ENCODE results near the gene OR10A3. TPM values are rescaled to one million over a fixed set of nuclear protein-coding genes. Genes with fewer than 3 reads are reported as not detected.
"Not testable (repeated sequence)": the region's sequence is repeated elsewhere in the genome, so short reads cannot be mapped to it uniquely, and the experiment has no call there.

OR10A3 gene, protein sequence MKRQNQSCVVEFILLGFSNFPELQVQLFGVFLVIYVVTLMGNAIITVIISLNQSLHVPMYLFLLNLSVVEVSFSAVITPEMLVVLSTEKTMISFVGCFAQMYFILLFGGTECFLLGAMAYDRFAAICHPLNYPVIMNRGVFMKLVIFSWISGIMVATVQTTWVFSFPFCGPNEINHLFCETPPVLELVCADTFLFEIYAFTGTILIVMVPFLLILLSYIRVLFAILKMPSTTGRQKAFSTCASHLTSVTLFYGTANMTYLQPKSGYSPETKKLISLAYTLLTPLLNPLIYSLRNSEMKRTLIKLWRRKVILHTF
- polyA plus RNA-seq (2014; cell fraction: cytosol; rRNA removed), result not detected in 2 replicates
- not detected in 2 replicates for polyA plus RNA-seq (2014; cell fraction: nucleus; rRNA removed)

DNA sequence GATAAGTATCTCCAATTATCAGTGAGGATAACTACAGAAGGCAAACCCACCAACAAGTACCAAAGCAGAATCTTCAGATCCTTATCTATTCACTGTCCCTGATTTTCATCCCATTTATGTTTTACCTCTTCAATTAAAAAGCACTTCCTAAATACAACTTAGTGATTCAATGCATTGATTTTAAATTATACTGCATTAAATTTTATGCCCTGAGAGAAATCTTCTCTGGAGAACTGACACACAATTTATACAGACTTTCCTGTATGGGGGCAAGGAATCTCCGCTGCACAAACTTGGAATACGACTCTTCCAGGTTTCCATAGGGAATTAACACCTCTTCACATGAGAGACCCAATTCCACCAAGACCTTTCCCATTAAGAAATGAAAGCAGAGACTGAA lies at the start of gene OR10A3:
Gene OR10A3 (minus strand): TSS at position 101 of the 400 bp plus-strand sequence. CDS start 2,188 bp downstream, outside the sequence.
- DNase-seq (ENCODE audit: low spot score), result no peak

DNA sequence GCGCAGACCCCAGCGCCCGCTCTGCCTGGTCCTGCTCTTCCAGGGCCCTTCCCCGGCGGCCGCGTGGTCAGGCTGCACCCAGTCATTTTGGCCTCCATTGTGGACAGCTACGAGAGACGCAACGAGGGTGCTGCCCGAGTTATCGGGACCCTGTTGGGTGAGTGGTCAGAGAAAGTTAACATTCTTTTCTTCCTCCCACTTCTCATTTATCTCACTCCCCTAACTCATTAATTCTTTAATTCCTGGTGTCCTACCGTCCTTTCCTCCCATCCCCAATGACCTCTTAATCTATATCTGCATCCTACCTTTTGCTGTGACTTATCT lies 46.0 kb upstream of the OR10A3 start:
- DNase-seq (ENCODE audit: low spot score), result not testable (repeated sequence)

DNA sequence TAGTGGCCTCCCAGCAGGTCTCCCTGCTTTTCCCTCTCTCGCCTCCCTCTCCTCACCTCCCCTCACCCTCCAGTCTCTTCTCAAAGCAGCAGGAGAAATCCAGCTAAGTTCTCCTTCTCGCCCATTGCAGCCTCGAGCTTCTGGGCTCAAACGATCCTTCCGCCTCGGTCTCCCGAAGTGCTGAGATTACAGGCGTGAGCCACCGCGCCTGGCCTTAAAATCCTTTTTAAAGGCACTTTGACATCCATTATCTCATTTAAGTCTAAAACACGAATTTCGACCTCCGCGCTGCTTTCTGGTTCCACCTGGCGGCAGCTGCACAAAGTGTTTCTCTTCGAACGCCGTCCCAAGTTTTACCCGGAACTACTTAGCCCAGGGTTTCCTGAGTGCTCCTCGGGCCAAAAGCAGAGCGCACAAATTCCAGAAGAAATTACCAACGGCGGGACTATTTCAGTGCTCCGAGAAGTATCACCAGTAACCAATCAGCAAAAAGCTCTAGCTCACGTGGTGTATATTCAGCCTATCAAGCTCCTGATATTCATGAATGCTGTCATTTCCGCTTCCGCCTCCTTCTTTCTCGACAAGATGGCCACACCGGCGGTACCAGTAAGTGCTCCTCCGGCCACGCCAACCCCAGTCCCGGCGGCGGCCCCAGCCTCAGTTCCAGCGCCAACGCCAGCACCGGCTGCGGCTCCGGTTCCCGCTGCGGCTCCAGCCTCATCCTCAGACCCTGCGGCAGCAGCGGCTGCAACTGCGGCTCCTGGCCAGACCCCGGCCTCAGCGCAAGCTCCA lies 45.5 kb upstream of the OR10A3 start, which contains the start of gene EIF3F:
Gene EIF3F (plus strand): TSS at position 570 of the 792 bp plus-strand sequence. CDS start 16 bp downstream, at position 586.
- DNase-seq (ENCODE audit: low spot score), result peak; percentile 100

DNA sequence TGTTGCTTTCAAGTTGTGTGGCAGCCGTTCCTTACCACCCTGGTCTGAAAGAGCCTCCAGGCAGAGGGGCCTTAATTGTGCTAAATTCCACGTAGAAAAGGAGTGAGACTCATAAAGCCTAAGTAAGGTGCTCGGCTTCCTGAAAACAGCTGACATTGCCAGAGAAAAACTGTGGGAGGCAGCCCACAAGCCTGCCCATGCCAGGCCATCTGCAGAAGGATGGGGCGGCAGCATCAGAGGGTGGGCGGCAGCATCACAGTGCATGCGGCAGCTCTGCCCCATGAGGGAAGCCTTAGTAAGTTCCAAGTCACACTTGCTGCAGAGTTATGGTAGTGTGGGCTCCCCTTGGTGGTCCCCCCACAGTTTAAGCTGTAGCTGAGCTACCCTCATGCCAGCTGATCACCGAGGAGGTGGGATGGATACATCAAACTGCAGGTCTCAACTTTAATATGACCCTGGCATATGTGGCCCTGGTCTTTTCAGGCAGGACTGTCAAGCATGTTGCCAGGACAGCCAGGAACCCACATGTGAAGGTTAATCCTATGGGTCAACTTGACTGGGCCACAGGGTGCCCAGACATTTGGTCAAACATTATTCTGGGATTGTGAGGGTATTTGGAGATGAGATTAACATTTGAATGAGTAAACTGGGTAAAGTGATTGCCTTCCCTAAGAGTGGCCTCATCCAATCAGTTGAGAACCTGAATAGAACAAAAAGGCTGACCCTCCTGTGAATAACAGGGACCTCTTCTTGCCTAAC lies 42.5 kb upstream of the OR10A3 start:
- no peak for DNase-seq (ENCODE audit: low spot score)

DNA sequence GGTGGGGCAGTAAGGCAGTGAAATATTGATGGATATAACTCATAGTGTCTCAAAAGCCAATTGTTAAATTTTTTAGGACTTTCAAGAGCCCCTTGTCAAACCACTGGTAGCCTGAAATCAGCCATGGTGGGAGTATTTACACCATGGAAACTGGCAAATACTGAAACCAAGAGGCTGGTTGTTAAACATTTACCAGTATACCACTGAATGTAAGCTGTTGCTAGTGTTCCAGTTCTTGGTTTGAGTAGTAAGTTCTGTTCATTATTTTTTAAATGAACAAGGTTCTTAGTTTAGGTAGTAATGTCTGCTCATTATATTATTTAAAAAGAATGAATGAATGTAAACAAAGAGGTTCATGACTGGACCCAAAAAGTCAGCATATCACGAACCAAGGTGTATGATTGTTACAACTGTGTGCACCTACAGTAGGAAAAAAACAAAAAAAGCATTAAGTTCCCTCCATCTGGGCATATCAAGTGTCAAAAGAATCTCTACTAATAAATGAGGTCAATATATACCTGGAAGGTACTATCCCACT lies 41.1 kb upstream of the OR10A3 start:
- DNase-seq (ENCODE audit: low spot score), result no peak

DNA sequence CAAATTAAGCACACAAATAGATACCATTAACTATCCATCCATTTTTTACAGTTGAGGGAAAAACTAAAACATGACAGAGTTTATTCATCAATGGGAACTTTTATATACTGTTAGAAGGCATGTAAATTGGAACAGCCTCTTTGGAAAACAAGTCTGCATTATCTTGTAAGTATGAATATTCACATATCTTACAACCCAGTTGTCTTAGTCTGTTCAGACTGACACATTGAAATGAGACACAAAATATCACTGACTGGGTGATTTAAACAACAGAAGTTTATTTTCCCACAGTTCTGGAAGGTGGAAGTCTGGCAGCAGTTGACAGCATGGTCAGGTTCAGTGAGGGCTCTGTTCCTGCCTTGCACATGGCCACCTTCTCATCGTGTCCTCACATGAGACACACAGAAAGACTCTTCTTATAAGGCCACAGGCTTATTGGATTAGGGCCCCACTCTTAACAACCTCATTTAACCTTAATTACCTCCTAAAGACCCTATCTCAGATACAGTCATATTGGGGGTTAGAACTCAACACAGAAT lies 40.2 kb upstream of the OR10A3 start:
- DNase-seq (ENCODE audit: low spot score), result no peak

DNA sequence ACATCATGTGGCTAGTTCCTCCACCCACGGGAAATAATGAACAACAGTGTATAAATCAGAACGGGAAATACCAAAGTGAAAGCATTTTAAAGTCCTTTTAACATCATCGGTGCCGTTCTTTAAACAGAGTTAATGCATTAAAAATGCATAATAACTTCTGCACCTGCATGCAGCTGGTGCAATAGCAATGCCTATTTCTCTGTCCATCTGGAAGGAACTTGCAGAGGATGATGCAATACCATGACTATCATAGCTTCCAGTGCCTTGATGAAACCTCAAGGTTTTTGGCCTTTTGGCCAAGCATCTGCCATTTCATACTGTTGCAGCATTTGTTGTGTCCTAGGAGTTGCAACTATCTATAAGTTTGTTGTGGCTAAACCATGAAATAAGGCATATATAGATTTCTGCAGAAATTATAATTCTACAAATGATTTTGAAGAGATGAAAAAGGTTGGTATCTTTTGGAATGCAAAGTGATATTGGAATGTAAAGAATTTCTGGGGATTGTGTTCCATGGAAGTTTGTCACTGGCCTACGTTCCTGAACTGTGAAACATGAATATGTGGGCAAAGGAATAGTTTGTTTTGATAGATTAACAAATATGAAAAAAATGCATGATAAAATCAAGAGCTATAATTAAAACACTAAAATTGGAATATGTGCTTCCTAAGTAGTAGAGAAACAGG lies 35.9 kb upstream of the OR10A3 start:
- DNase-seq (ENCODE audit: low spot score), result no peak

DNA sequence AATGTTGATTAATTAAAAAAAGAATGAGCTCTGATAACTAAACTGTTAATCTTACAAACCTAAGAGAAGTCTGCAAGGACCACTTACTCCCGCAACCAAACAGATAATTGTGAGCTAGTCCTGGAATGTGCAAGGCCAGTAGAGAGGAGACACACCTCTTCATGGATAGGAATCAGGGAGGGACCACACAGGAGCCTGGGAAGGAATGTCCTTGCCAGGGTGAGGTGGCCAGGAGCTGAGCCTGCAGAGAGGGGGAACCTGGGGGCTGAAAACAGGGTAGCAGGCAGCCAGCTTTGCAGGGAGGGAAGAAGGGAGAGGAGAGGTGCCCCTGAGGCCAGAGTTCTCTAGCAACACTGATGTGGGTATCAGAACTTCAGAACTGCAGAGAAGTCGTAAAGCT lies 33.2 kb upstream of the OR10A3 start:
- DNase-seq (ENCODE audit: low spot score), result no peak

DNA sequence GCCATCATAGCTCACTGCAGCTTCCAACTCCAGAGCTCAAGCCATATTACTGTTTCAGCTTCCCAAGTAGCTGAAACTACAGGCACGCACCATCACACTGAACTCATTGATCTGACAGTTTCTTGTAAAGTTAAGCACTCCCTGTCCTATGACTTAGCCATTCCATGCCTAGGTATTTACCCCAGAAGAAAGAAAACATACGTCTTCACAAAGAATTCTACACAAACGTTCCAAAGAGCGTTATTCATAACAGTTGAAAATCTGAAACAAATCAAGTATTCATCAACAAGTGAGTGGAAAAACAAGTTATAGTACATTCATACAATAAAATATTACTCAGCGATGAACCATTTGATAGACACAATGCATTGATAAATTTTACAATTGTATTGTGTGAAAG lies 31.5 kb upstream of the OR10A3 start:
- no peak for DNase-seq (ENCODE audit: low spot score)

DNA sequence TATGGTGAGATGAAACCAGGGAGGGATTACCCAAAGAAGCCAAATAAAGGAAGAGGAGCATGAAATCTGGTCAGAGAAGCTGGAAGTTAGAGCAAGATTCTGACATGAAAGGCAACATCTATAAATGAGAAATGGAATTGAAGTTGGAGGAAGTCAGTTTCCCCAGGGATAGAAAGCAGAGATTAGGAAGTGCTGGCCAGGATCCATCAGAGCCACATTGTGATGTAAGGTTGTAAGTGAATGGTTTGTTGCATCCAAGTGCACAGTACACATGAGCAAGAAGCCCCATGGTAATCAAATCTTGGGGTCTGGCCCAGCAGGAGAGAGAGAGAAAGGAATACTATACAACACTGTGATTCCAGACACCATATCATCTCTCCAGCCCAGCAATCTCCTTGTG lies 30.3 kb upstream of the OR10A3 start:
- no peak for DNase-seq (ENCODE audit: low spot score)

DNA sequence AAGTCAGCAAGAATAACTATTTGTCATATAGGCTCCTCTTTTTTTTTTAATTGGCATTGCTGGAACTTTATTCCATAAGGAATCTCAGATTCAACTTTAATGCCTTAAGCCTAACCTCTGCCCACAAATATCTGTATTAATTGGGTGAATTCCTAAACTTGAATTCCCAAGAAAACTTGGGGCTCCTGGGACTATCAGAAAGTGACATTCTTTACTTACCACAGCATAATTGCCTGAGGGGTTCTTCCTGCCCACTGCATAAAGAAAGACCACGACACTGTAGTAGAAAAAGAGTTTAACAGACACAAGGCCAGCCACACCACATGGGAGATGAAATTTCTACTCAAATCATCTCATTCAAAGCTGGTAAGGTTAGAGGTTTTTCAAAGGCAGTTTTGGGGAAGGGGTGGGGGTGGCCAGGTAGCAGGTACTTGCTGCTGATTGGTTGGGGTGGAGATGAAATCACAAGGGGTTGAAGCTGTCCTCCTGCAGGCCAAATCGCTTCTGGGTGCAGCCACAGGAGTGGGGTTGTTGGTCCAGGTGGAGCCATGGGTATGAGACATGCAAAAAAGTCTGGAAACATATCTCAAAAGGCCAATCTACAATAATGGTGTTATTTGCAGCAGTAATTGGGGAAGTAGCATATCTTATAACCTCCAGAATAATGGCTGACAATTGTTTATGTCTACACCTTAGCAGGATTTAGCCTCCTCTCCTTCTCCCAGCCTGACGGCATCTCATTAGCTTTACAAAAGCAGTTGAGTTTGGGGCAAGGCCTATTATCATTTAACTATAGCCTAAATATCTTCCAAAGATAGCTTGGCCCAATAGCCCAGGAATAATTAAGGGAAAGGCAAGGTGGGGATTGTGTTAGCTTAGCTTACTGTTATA lies 28.5 kb upstream of the OR10A3 start:
- DNase-seq (ENCODE audit: low spot score), result no peak

DNA sequence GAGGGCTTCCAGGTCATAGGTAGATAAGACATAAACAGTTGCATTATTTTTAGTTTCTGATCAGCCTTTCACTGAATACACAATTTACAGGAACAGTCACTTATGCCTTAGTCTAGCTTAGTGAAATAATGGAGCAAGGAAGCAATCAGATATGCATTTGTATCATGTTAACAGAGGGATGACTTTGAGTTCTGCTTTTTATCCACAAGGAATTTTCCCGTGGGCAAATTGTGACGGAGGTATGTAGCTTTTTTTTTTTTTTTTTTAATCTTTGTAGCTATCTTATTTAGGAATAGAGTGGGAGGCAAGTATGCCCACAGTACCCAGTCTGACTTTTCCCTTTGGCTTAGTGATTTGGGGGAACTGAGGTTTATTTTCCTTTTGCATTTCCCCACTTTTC lies 27.2 kb upstream of the OR10A3 start:
- no peak for DNase-seq (ENCODE audit: low spot score)

DNA sequence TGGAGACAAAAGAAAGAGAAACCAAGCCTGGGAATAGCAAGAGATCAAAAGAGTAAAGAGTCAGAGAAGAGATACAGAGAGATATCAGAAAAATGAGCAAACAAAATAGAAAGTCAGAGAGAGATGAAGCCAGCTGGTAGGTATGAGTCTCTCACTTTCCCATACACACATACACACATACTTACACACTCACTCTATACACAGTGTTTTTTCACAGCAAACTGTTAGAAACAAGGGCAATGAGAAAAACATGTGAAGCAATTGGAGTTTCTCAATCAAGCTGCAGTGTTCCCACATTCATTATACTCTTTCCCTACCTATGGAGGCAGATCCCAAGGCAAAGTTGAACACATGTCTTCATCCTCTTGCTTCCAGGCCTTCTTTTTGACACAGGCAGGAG lies 26.3 kb upstream of the OR10A3 start:
- DNase-seq (ENCODE audit: low spot score), result no peak

DNA sequence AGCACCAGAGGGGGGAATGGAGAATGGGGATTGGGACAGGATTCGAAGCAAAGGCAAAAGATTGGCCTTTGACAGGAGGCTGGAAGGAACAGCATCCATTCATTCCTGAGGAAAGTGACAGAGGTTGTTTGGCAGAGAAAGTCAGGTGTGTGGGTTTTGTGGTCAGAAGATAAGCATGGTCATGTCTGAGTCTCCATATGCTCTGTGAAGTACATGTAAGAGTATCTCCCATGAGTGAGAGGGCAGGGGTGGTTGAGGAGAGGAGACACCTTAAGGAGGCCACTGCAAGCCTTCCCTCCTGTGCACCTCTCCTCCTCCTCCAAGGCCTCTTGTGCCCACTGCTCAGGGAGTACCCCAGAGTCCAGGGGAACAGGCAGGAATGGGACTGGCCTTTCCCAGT lies 25.6 kb upstream of the OR10A3 start:
- no peak for DNase-seq (ENCODE audit: low spot score)

DNA sequence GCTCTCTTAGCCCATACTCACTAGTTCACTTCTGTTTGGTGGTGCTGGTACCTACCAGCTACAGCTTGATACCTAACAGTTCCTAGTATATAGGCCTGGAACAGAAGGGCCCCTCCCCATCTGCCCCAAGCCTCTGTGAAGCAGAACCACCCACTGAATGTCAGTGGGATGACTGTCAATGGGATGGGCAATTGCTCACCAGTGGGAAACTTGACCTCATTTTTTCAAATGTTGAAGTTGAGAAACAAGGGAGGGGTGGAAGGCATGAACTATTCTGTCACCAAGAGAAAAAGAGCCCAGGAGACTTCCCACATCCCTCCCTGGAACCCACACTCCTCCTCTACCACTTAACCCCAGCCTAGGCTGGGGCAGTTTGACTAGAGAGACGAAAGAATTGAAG lies 23.9 kb upstream of the OR10A3 start, which contains the start of gene NLRP10:
Gene NLRP10 (minus strand): TSS at position 62 of the 400 bp plus-strand sequence. CDS start 1,952 bp downstream, outside the sequence.
- no peak for DNase-seq (ENCODE audit: low spot score)

DNA sequence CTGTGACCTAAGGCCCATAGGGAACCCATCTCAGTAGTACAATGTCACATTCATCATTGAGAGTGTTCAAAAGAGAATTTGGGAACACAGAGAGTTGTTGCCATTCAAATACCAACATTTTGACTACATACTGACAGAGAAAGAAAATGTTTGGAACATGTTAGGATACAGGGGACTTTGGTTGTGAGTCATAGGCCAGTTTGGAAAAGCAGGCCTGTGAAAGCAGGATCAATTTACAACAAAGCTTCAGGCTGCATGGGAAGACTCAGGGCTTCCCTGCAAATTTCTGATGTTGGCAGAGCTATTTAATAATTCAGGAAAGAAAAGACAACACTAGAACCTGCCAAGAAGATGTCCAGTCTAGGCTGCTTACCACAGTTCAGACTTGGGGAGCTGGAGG lies 23.4 kb upstream of the OR10A3 start:
- no peak for DNase-seq (ENCODE audit: low spot score)

DNA sequence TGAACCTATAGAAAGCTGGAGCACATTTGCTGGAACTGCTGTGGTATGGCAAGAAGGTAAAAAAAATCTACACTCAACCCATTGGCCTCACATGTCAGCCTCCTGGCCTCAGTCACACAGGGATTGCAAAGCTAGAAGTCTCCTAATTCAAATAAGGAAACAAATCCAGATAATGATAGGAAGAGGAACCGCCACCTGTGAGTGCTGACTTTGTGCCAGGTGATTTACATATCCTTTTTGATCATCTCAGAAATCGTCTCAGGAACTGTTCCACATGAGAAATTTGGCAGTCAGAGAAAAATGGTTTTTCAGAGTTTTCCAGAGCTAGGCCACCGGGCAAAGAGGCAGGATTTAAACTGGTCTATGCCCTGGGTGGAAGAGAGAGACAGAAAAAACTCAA lies 22.8 kb upstream of the OR10A3 start:
- DNase-seq (ENCODE audit: low spot score), result no peak

DNA sequence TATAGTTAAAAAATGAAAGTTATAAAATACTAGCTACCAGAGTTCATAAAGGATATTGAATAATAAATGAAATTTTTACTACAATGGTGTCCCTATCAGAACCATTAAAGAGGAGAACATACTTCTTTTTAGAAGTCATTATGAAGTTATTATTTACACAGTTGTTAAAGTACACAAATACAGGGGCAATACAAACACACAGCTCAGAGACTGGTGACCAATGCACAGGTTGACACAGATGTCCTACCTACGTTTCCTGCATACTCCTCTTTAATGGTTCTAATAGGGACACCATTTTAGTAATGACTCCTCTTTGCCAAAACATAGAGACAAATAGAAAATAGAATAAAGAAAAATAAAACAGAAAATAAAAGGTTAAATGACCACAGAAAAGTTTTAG lies 13.7 kb upstream of the OR10A3 start:
- no peak for DNase-seq (ENCODE audit: low spot score)

DNA sequence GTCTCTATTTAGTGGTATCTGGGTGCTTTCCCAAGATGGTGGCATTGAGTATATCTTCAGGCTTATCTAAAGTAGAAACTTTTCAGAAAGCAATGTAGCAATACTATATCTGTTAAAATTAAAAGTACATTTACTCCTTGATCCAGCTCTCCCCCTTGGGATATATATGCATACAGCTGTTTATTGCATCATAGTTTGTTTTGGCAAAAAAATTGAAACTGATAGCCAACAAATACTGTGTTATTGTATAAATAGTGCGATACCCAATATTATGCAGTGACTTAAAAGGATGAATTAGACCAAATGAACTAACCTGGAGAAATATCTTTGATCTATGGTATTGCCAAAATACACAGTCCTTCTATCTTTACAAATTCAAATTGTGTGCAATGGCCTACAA lies 8.4 kb upstream of the OR10A3 start:
- no peak for DNase-seq (ENCODE audit: low spot score)

DNA sequence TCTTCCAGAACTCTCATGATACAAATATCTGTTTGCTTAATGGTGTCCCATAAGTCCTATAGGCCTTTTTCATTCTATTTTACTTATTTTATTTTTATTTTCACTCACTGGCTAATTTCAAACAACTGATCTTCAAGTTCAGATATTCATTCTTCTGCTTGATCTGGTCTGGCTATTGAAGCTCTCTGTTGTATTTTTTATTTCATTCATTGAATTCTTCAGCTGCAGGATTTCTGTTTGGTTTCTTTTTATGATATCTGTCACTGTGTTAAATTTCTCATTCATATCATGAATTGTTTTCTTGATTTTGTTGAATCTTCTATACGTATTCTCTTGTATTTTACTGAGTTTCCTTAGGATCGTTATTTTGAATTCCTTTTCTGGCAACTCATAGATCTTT lies 2.6 kb upstream of the OR10A3 start:
- no peak for DNase-seq (ENCODE audit: low spot score)
